Neural progenitor cell (in vitro differentiated cells): Measurements from ENCODE around the gene DCLK2. TPM values are rescaled to one million over a fixed set of nuclear protein-coding genes. Genes with fewer than 3 reads are reported as not detected.

ENCODE experiments used
- DNase-seq: peaks from one replicate; pipeline ENCODE4 v3.0.0-alpha.2; 2016; ENCODE audit warnings: low spot score
- H2AFZ ChIP-seq: fragments of 200-600 bp; sonication (generic); replicated peaks from 2 replicates; pipeline ENCODE4 v1.6.1; 2016; ENCODE audit warnings: antibody characterized with exemption
- H3F3A ChIP-seq: fragments of 200-600 bp; sonication (generic); 2 replicates; pipeline ENCODE4 v1.6.1; 2016; ENCODE audit warnings: antibody characterized with exemption, low read depth
- H3K27ac ChIP-seq: fragments of 200-600 bp; sonication (generic); 2 replicates; pipeline ENCODE4 v1.5.1; 2016; ENCODE audit warnings: mild to moderate bottlenecking
- H3K27me3 ChIP-seq: fragments of 200-600 bp; sonication (generic); 2 replicates; pipeline ENCODE4 v1.6.1; 2016; ENCODE audit warnings: mild to moderate bottlenecking, moderate library complexity
- H3K36me3 ChIP-seq: fragments of 200-600 bp; sonication (generic); 2 replicates; pipeline ENCODE4 v1.5.1; 2016
- H3K4me1 ChIP-seq: fragments of 200-600 bp; sonication (generic); 2 replicates; pipeline ENCODE4 v1.6.1; 2016; ENCODE audit warnings: mixed run types
- H3K4me2 ChIP-seq: fragments of 200-600 bp; sonication (generic); 2 replicates; pipeline ENCODE4 v1.6.1; 2016
- H3K4me3 ChIP-seq: fragments of 200-600 bp; sonication (generic); 2 replicates; pipeline ENCODE4 v1.5.1; 2016
- H3K79me2 ChIP-seq: fragments of 200-600 bp; sonication (generic); 2 replicates; pipeline ENCODE4 v1.6.1; 2016; ENCODE audit warnings: low read depth
- H3K9ac ChIP-seq: fragments of 200-600 bp; sonication (generic); 2 replicates; pipeline ENCODE4 v1.6.1; 2016
- H3K9me3 ChIP-seq: fragments of 200-600 bp; sonication (generic); 2 replicates; pipeline ENCODE4 v1.5.1; 2016; ENCODE audit warnings: low read depth
- H4K20me1 ChIP-seq: fragments of 200-600 bp; sonication (generic); 2 replicates; pipeline ENCODE4 v1.6.1; 2016; ENCODE audit warnings: low read depth
- H3K27ac Mint-ChIP-seq: 3 replicates; pipeline ENCODE4 v1.8.0; 2021; ENCODE audit warnings: mixed read lengths
- H3K27me3 Mint-ChIP-seq: 2 replicates; pipeline ENCODE4 v1.8.0; 2022; ENCODE audit warnings: low read depth, mild to moderate bottlenecking, inconsistent platforms, moderate library complexity, mixed read lengths; ENCODE audit not compliant: insufficient read depth
- H3K36me3 Mint-ChIP-seq: 3 replicates; pipeline ENCODE4 v1.8.0; 2021; ENCODE audit warnings: mixed read lengths
- H3K4me1 Mint-ChIP-seq: 3 replicates; pipeline ENCODE4 v1.8.0; 2021; ENCODE audit warnings: mixed read lengths
- H3K4me3 Mint-ChIP-seq: 3 replicates; pipeline ENCODE4 v1.8.0; 2021; ENCODE audit warnings: mild to moderate bottlenecking, moderate library complexity, mixed read lengths
- H3K9me3 Mint-ChIP-seq: 3 replicates; pipeline ENCODE4 v1.8.0; 2020; ENCODE audit warnings: mixed read lengths
- EZH2 ChIP-seq: fragments of 200-600 bp; sonication (generic); IDR thresholded peaks from 2 replicates; pipeline ENCODE4 v1.6.1; 2017; ENCODE audit warnings: antibody characterized with exemption, mild to moderate bottlenecking, moderate library complexity
- EZH2phosphoT487 ChIP-seq: fragments of 200-600 bp; sonication (generic); IDR thresholded peaks from 2 replicates; pipeline ENCODE4 v1.6.1; 2017; ENCODE audit warnings: antibody characterized with exemption
- total RNA-seq: library from RNA; depleted of rRNA; stranded (reverse); fragments of >200 nt; gene quantifications from 2 replicates; pipeline ENCODE4 v1.2.3, GENCODE V29; 2015; ENCODE audit warnings: low replicate concordance
- TF ChIP-seq, protein P1 (sequence below): fragments of 200-600 bp; sonication (generic); IDR thresholded peaks from 2 replicates; pipeline ENCODE4 v1.5.1; 2017; ENCODE audit warnings: antibody characterized with exemption, mild to moderate bottlenecking

Gene DCLK2
- total RNA-seq, 1 donor from 2014 or later, result 11.7 TPM

- H3K27ac ChIP-seq, result no peak overlapping the region
- H3K9me3 Mint-ChIP-seq, result no peaks in the 10 kb centered on the region
- H3K4me1 Mint-ChIP-seq, result peaks cover 19% of the 10 kb centered on the region
- no peak overlapping the region for H3K4me3 Mint-ChIP-seq
- H3K36me3 ChIP-seq, result no peaks in the 10 kb centered on the region
- no peaks in the 10 kb centered on the region for H3K9me3 ChIP-seq
- H3K9ac ChIP-seq, result no peak overlapping the region
- H3K79me2 ChIP-seq, result no peaks in the 10 kb centered on the region
- no peaks in the 10 kb centered on the region for H3F3A ChIP-seq
- no peaks in the 10 kb centered on the region for H4K20me1 ChIP-seq
- no peaks in the 10 kb centered on the region for H3K27me3 Mint-ChIP-seq
- H3K36me3 Mint-ChIP-seq, result peaks cover 17% of the 10 kb centered on the region
- no peak for DNase-seq
- no peak overlapping the region for H3K27ac Mint-ChIP-seq
- peaks cover 28% of the 10 kb centered on the region for H3K4me1 ChIP-seq
- no peak for TF ChIP-seq EZH2phosphoT487
- TF ChIP-seq EZH2, result no peak
- TF ChIP-seq, protein P1, sequence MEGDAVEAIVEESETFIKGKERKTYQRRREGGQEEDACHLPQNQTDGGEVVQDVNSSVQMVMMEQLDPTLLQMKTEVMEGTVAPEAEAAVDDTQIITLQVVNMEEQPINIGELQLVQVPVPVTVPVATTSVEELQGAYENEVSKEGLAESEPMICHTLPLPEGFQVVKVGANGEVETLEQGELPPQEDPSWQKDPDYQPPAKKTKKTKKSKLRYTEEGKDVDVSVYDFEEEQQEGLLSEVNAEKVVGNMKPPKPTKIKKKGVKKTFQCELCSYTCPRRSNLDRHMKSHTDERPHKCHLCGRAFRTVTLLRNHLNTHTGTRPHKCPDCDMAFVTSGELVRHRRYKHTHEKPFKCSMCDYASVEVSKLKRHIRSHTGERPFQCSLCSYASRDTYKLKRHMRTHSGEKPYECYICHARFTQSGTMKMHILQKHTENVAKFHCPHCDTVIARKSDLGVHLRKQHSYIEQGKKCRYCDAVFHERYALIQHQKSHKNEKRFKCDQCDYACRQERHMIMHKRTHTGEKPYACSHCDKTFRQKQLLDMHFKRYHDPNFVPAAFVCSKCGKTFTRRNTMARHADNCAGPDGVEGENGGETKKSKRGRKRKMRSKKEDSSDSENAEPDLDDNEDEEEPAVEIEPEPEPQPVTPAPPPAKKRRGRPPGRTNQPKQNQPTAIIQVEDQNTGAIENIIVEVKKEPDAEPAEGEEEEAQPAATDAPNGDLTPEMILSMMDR, result no peak
- no peak overlapping the region for H3K4me2 ChIP-seq
- no peak overlapping the region for H2AFZ ChIP-seq
- no peak overlapping the region for H3K4me3 ChIP-seq
- H3K27me3 ChIP-seq, result no peaks in the 10 kb centered on the region
These were observed 161.8 kb downstream of the DCLK2 start for GRCh38 chr4:150240011-150240410.

DNA sequence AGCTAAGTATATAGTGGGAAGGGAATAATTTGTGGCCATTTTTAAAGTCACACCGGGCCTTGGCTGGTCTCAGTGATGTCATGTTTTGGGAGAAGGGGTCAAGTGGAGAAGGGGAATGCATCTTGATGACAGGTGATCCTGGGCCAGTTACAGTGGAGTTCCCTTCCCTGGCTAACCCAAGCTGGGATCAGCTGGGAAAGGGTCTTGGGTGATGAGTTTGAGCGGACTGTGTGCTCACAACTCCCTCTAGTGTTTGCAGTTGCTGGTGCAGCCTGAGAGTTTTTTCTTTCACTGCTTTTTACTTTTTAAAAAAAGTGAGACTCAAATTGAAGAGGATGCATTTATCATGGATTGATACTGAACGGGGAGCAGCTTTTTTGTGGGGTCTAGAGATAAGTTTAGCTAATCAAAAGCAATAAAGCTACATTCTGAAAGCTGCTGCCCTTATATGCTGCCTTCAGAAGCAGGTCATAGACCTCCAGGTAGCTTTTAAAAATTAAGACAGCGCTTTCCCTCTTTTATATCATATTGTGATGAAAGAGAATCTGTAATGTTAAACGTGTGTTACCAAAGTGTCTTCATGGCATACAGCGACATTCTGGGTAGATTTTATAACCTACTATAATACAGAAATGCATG lies 164.7 kb downstream of the DCLK2 start:
- peaks cover 8% of the 10 kb centered on the region for H3K4me1 ChIP-seq

DNA sequence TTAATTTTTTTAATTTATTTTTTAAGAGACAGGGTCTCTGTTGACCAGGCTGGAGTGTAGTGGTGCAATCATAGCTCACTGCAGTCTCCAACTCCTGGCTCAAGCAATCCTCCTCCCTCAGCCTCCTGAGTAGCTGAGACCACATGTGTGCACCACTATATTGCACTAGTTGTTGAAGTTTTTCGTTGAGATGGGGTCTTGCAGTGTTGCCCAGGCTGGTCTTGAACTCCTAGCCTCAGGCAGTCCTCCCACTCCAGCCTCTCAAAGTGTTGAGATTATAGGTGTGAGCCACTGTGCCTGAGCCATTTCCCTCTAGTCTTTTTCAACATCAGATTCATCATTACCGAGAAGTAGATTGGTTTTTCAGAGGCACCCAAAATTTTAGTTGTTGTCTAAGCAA lies 165.7 kb downstream of the DCLK2 start:
- no peaks in the 10 kb centered on the region for H3K27me3 Mint-ChIP-seq
- no peak overlapping the region for H3K9ac ChIP-seq
- H4K20me1 ChIP-seq, result no peaks in the 10 kb centered on the region
- no peak overlapping the region for H2AFZ ChIP-seq
- TF ChIP-seq, protein P1, result no peak
- TF ChIP-seq EZH2 (no peak), EZH2phosphoT487 (no peak)
- H3K27ac ChIP-seq, result no peak overlapping the region
- H3K36me3 Mint-ChIP-seq, result peaks cover 24% of the 10 kb centered on the region
- DNase-seq, result no peak
- H3K4me1 ChIP-seq, result peaks cover 8% of the 10 kb centered on the region
- H3F3A ChIP-seq, result no peaks in the 10 kb centered on the region
- no peaks in the 10 kb centered on the region for H3K4me1 Mint-ChIP-seq
- no peaks in the 10 kb centered on the region for H3K9me3 ChIP-seq
- no peaks in the 10 kb centered on the region for H3K36me3 ChIP-seq
- H3K27me3 ChIP-seq, result no peaks in the 10 kb centered on the region
- H3K79me2 ChIP-seq, result no peaks in the 10 kb centered on the region
- no peak overlapping the region for H3K27ac Mint-ChIP-seq
- H3K4me3 Mint-ChIP-seq, result no peak overlapping the region
- H3K9me3 Mint-ChIP-seq, result no peaks in the 10 kb centered on the region
- no peak overlapping the region for H3K4me3 ChIP-seq
- H3K4me2 ChIP-seq, result no peak overlapping the region

More for the DNA sequence above, 164.7 kb downstream of the DCLK2 start:
- Histone ChIP-seq H3K4me3 (no peak overlapping the region), H2AFZ (no peak overlapping the region), H3K79me2 (no peaks in the 10 kb centered on the region), H4K20me1 (no peaks in the 10 kb centered on the region), H3K9ac (no peak overlapping the region), H3F3A (no peaks in the 10 kb centered on the region), H3K27ac (no peak overlapping the region), H3K9me3 (no peaks in the 10 kb centered on the region), H3K27me3 (no peaks in the 10 kb centered on the region), H3K4me2 (no peak overlapping the region), H3K36me3 (no peaks in the 10 kb centered on the region)
- no peaks in the 10 kb centered on the region for H3K9me3 Mint-ChIP-seq
- H3K27me3 Mint-ChIP-seq, result no peaks in the 10 kb centered on the region
- DNase-seq, result peak; percentile 69
- TF ChIP-seq EZH2, result no peak
- no peak for TF ChIP-seq EZH2phosphoT487
- TF ChIP-seq, protein P1, result peak; percentile 89
- no peak overlapping the region for H3K4me3 Mint-ChIP-seq
- H3K4me1 Mint-ChIP-seq, result no peaks in the 10 kb centered on the region
- H3K27ac Mint-ChIP-seq, result no peak overlapping the region
- H3K36me3 Mint-ChIP-seq, result peaks cover 22% of the 10 kb centered on the region
